Natural killer cell (primary cell): ENCODE data around the gene AKAP6. TPM values are rescaled to one million over a fixed set of nuclear protein-coding genes. Genes with fewer than 3 reads are reported as not detected.

Source experiments
- ATAC-seq, 3 donors: fragments of 150-1000 bp in 2 of 3; fragments of 200-7000 bp in 1 of 3; cut with Tn5 transposase; 1 replicate in 1 of 3; 2 replicates in 2 of 3; pipeline ENCODE4 v1.10.0; 2021; ENCODE audit warnings: mild to moderate bottlenecking in 2 of 3, moderate library complexity in 2 of 3
- DNase-seq, 2 donors: peaks; one replicate each; pipeline versions ENCODE4 v3.0.0 to v3.0.0-alpha.2; 2013 to 2021; ENCODE audit warnings: mixed read lengths in 1 of 2
- H3K27ac ChIP-seq: one replicate; pipeline ENCODE4 v1.5.1; 2013; ENCODE audit warnings: mild to moderate bottlenecking, low read length
- H3K27me3 ChIP-seq: one replicate; pipeline ENCODE4 v1.6.1; 2013; ENCODE audit warnings: low read length; ENCODE audit not compliant: control insufficient read depth, insufficient read depth
- H3K36me3 ChIP-seq: one replicate; pipeline ENCODE4 v1.6.1; 2013; ENCODE audit warnings: low read length; ENCODE audit not compliant: control insufficient read depth, insufficient read depth
- H3K4me1 ChIP-seq: one replicate; pipeline ENCODE4 v1.6.1; 2013; ENCODE audit warnings: low read length; ENCODE audit not compliant: control insufficient read depth, insufficient read depth
- H3K4me3 ChIP-seq: one replicate; pipeline ENCODE4 v1.5.1; 2013; ENCODE audit warnings: low read length
- H3K9me3 ChIP-seq: one replicate; pipeline ENCODE4 v1.6.1; 2013; ENCODE audit warnings: low read length; ENCODE audit not compliant: control insufficient read depth, insufficient read depth
- H3K27ac Mint-ChIP-seq, 2 donors: one replicate each; pipeline ENCODE4 v1.8.0; 2022; ENCODE audit warnings: mild to moderate bottlenecking in 2 of 2, mixed read lengths in 2 of 2, moderate library complexity in 1 of 2
- H3K27me3 Mint-ChIP-seq, 2 donors: one replicate each; pipeline ENCODE4 v1.8.0; 2022; ENCODE audit warnings: low read depth in 2 of 2, mixed read lengths in 2 of 2
- H3K36me3 Mint-ChIP-seq: one replicate; pipeline ENCODE4 v1.8.0; 2022; ENCODE audit warnings: mixed read lengths
- H3K4me1 Mint-ChIP-seq, 2 donors: one replicate each; pipeline ENCODE4 v1.8.0; 2022; ENCODE audit warnings: mixed read lengths in 2 of 2
- H3K4me3 Mint-ChIP-seq: one replicate; pipeline ENCODE4 v1.8.0; 2022; ENCODE audit warnings: mild to moderate bottlenecking, moderate library complexity, mixed read lengths
- H3K9me3 Mint-ChIP-seq, 2 donors: one replicate each; pipeline ENCODE4 v1.8.0; 2022; ENCODE audit warnings: mixed read lengths in 2 of 2
- CTCF ChIP-seq: fragments of 200-600 bp; IDR thresholded peaks from one replicate; pipeline ENCODE4 v1.8.0; 2022; ENCODE audit warnings: antibody characterized with exemption
- WGBS: methylation state at CpG from one replicate; pipeline ENCODE4 v1.1.7; 2013; ENCODE audit warnings: missing lambda C conversion rate; ENCODE audit not compliant: insufficient coverage; 5-methylcytosine and 5-hydroxymethylcytosine counted together
- intact Hi-C: fragments of 100-400 bp; cut with micrococcal nuclease; formaldehyde crosslinking; loops from one replicate; pipeline ENCODE4 v1.14.2; 2022
- total RNA-seq, 4 donors: library from RNA; stranded (reverse); fragments of 120-200 nt in 1 of 4; gene quantifications; one replicate each; pipeline versions ENCODE4 v1.2.3 to v1.2.4, GENCODE V29; 2013 to 2022

Gene AKAP6
- total RNA-seq, 3 donors from 2014 or later (not counting 1 experiment from before 2014, with no cell fraction given): 0.21 to 1.3 (median 0.80) TPM

- Histone ChIP-seq H3K4me1 (no peaks in the 10 kb centered on the region), H3K4me3 (no peak overlapping the region), H3K27ac (no peak overlapping the region), H3K36me3 (no peaks in the 10 kb centered on the region), H3K9me3 (no peaks in the 10 kb centered on the region), H3K27me3 (no peaks in the 10 kb centered on the region)
- no peak for DNase-seq
- no peak for ATAC-seq
- WGBS: 89% methylated on average over 6 of the region's 7 CpGs
- Mint-ChIP-seq H3K4me1 (no peaks in the 10 kb centered on the region), H3K27ac (no peak overlapping the region), H3K9me3 (peaks cover 0 to 2% of the 10 kb centered on the region in 2 donors), H3K27me3 (no peaks in the 10 kb centered on the region), H3K36me3 (no peaks in the 10 kb centered on the region), H3K4me3 (no peak overlapping the region)
- intact Hi-C loops: no loop called here
- TF ChIP-seq CTCF: no peak
Measured at GRCh38 chr14:32821964-32822653, 493.0 kb downstream of the AKAP6 start.

- WGBS: 79% methylated on average over 5 of the region's 5 CpGs
- H3K9me3 Mint-ChIP-seq: peaks cover 0 to 5% of the 10 kb centered on the region in 2 donors
- H3K36me3 Mint-ChIP-seq: no peaks in the 10 kb centered on the region
- no peaks in the 10 kb centered on the region for H3K36me3 ChIP-seq
- TF ChIP-seq CTCF: no peak
- H3K27ac Mint-ChIP-seq: no peak overlapping the region
- intact Hi-C loops: no loop called here
- H3K4me3 ChIP-seq: no peak overlapping the region
- no peak overlapping the region for H3K4me3 Mint-ChIP-seq
- ATAC-seq (no peak), DNase-seq (no peak)
- no peaks in the 10 kb centered on the region for H3K9me3 ChIP-seq
- H3K4me1 Mint-ChIP-seq: no peaks in the 10 kb centered on the region
- H3K4me1 ChIP-seq: no peaks in the 10 kb centered on the region
- no peaks in the 10 kb centered on the region for H3K27me3 ChIP-seq
- H3K27ac ChIP-seq: no peak overlapping the region
- no peaks in the 10 kb centered on the region for H3K27me3 Mint-ChIP-seq
Measured at GRCh38 chr14:32823706-32824105, 494.6 kb downstream of the AKAP6 start.

- Mint-ChIP-seq H3K27me3 (no peaks in the 10 kb centered on the region), H3K36me3 (no peaks in the 10 kb centered on the region), H3K4me3 (no peak overlapping the region), H3K9me3 (peaks cover 0 to 5% of the 10 kb centered on the region in 2 donors), H3K4me1 (no peaks in the 10 kb centered on the region), H3K27ac (no peak overlapping the region)
- Histone ChIP-seq H3K27me3 (no peaks in the 10 kb centered on the region), H3K4me1 (no peaks in the 10 kb centered on the region), H3K27ac (no peak overlapping the region), H3K4me3 (no peak overlapping the region), H3K9me3 (no peaks in the 10 kb centered on the region), H3K36me3 (no peaks in the 10 kb centered on the region)
- TF ChIP-seq CTCF: no peak
- no peak for ATAC-seq
- DNase-seq: no peak
- intact Hi-C loops: no loop called here
- 63% methylated on average over 3 of the region's 3 CpGs for WGBS
Measured at GRCh38 chr14:32824195-32824594, 495.1 kb downstream of the AKAP6 start.

- no peak for DNase-seq
- H3K4me1 ChIP-seq: no peaks in the 10 kb centered on the region
- no peaks in the 10 kb centered on the region for H3K27me3 Mint-ChIP-seq
- WGBS: 75% methylated on average over 3 of the region's 4 CpGs
- no peaks in the 10 kb centered on the region for H3K9me3 ChIP-seq
- H3K27me3 ChIP-seq: no peaks in the 10 kb centered on the region
- intact Hi-C loops: no loop called here
- peaks cover 0 to 6% of the 10 kb centered on the region in 2 donors for H3K9me3 Mint-ChIP-seq
- no peaks in the 10 kb centered on the region for H3K4me1 Mint-ChIP-seq
- H3K36me3 ChIP-seq: no peaks in the 10 kb centered on the region
- H3K4me3 Mint-ChIP-seq: no peak overlapping the region
- no peak overlapping the region for H3K27ac Mint-ChIP-seq
- H3K36me3 Mint-ChIP-seq: no peaks in the 10 kb centered on the region
- TF ChIP-seq CTCF: no peak
- H3K4me3 ChIP-seq: no peak overlapping the region
- no peak overlapping the region for H3K27ac ChIP-seq
- ATAC-seq: no peak
Measured at GRCh38 chr14:32825058-32825457, 496.0 kb downstream of the AKAP6 start.
